K562 (cell line): ENCODE measurements around the gene ADD1. TPM values are rescaled to one million over a fixed set of nuclear protein-coding genes. Genes with fewer than 3 reads are reported as not detected.

Experiments
- BCL6 ChIP-seq: fragments of 250-450 bp; sonication (Bioruptor Pico); IDR thresholded peaks from 2 replicates; pipeline ENCODE4 v1.4.0; 2020
- CHD2 ChIP-seq: IDR thresholded peaks from 2 replicates; pipeline ENCODE4 v1.6.1; 2011; ENCODE audit warnings: low read depth, low read length
- GABPB1 ChIP-seq: sonication (generic); formaldehyde crosslinking; IDR thresholded peaks from 2 replicates; pipeline ENCODE4 v1.8.0; 2022; ENCODE audit warnings: mild to moderate bottlenecking, missing genetic modification reagents
- OTX1 ChIP-seq: fragments of 450-650 bp; formaldehyde crosslinking; IDR thresholded peaks from 2 replicates; pipeline ENCODE4 v1.4.0; 2022; ENCODE audit warnings: mild to moderate bottlenecking
- PHTF2 ChIP-seq: fragments of 250-450 bp; sonication (Bioruptor Pico); IDR thresholded peaks from 2 replicates; pipeline ENCODE4 v1.5.0; 2021; ENCODE audit warnings: mild to moderate bottlenecking
- POLR3A ChIP-seq: IDR thresholded peaks from 2 replicates; pipeline ENCODE4 v1.6.1; 2011; ENCODE audit warnings: borderline replicate concordance, mild to moderate bottlenecking, moderate library complexity; ENCODE audit not compliant: insufficient read length, insufficient read depth; ENCODE audit errors: extremely low read depth
- RBFOX2 ChIP-seq: fragments of 200-400 bp; formaldehyde crosslinking; IDR thresholded peaks from 2 replicates; pipeline ENCODE4 v1.6.1; 2017; ENCODE audit warnings: low read depth, mild to moderate bottlenecking, low read length, moderate library complexity
- SMAD4 ChIP-seq: fragments of 250-450 bp; sonication (Bioruptor Pico); conservative IDR thresholded peaks from 2 replicates; pipeline ENCODE4 v1.8.0; 2021; ENCODE audit warnings: inconsistent platforms, mild to moderate bottlenecking, moderate library complexity
- ZFP30 ChIP-seq: fragments of 250-450 bp; sonication (Bioruptor Pico); IDR thresholded peaks from 2 replicates; pipeline ENCODE4 v1.8.0; 2022; ENCODE audit warnings: moderate library complexity, mild to moderate bottlenecking, inconsistent platforms, borderline replicate concordance
- polyA plus RNA-seq, 8 experiments: library from polyadenylated mRNA; depleted of rRNA in 4 of 8; stranded (reverse) in 5 of 8; unstranded in 3 of 8; fragments of >200 nt; fragmentation: Nextera tagmentation in 2 of 8; fragmentation: Illumina TruSeq in 1 of 8; extraction: Ambion mirVana in 2 of 8; extraction: Trizol in 1 of 8; gene quantifications; 2 replicates each; pipeline versions ENCODE4 v1.2.1 to v1.2.3, GENCODE V29; 2011 to 2014; ENCODE audit warnings: inconsistent platforms in 1 of 8, missing spikeins in 1 of 8
- total RNA-seq, 7 experiments: library from RNA; depleted of rRNA in 6 of 7; stranded (reverse); fragments of >200 nt in 6 of 7; fragmentation: Illumina TruSeq in 2 of 7; extraction: Trizol in 2 of 7; gene quantifications; 2 replicates each; pipeline versions ENCODE4 v1.2.1 to v1.2.3, GENCODE V29; 2011 to 2021; ENCODE audit warnings: low replicate concordance in 1 of 7
- TF ChIP-seq, protein P1 (sequence below): fragments of 450-650 bp; formaldehyde crosslinking; IDR thresholded peaks from 2 replicates; pipeline ENCODE4 v1.4.0; 2020; ENCODE audit warnings: mild to moderate bottlenecking, moderate library complexity
- TF ChIP-seq, protein P2 (sequence below): sonication (generic); IDR thresholded peaks from 2 replicates; pipeline ENCODE4 v1.6.1; 2016
- TF ChIP-seq, protein P3 (sequence below): fragments of 450-650 bp; IDR thresholded peaks from 2 replicates; pipeline ENCODE4 v1.6.1; 2017; ENCODE audit warnings: antibody characterized with exemption, mild to moderate bottlenecking
- TF ChIP-seq, protein P4 (sequence below): fragments of 250-450 bp; sonication (Bioruptor Pico); IDR thresholded peaks from 2 replicates; pipeline ENCODE4 v1.5.0; 2021
- TF ChIP-seq, protein P5 (sequence below): fragments of 200-800 bp; sonication (Bioruptor generic); IDR thresholded peaks from 2 replicates; pipeline ENCODE4 v1.6.1; 2017; ENCODE audit warnings: missing genetic modification characterization, missing compliant biosample characterization
- TF ChIP-seq, protein P6 (sequence below): fragments of 450-650 bp; formaldehyde crosslinking; IDR thresholded peaks from 2 replicates; pipeline ENCODE4 v1.4.0; 2020; ENCODE audit warnings: mild to moderate bottlenecking, moderate library complexity

ADD1 gene
- total and polyA plus RNA-seq, 9 of the 15 experiments (the other 6 are each of a cell fraction or from before 2014, with no cell fraction given) = 17.5 to 153 (median 74.0) TPM

DNA sequence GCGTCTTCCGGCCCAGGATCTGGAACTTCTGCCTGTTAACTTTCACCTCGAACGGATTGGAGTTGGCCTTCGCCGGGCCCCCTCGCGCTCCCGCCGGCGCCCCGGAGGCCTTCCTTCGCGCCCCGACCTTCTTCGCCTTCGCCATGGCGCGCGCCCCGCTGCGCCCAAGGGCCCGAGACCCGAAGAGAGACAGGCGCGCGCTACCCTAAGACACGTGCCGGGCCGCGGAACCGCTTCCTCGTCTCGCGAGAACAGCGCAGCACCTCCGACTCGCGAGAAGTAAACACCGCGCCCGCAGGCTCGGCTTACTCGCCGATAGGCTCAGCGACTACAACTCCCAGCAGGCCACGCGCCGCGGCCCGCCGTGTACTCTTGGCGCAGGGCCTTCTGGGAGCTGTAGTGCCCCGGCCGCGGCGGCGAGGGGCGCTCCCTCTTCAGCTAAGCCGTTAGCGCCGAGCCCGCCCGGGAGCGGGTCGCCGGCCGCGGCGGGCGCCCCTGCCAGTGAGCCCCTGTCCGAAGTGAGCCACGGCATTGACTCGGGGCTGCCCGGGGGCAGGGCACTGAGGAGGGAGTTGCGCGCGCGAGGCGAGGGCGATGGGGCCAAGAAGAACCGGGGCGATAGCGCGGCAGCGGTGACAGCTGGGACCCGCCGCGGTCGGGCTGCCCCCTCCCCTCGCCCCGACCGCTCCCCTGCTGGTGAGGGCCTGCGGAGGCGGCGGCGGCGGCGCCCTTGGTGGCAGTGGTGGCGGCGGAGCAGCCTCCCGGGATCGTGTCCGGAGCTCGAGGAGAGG lies 119.7 kb downstream of the ADD1 start, which contains the start of the genes GRK4 and NOP14 (continued):
- peak; percentile 100 for TF ChIP-seq CHD2
- TF ChIP-seq, protein P1, sequence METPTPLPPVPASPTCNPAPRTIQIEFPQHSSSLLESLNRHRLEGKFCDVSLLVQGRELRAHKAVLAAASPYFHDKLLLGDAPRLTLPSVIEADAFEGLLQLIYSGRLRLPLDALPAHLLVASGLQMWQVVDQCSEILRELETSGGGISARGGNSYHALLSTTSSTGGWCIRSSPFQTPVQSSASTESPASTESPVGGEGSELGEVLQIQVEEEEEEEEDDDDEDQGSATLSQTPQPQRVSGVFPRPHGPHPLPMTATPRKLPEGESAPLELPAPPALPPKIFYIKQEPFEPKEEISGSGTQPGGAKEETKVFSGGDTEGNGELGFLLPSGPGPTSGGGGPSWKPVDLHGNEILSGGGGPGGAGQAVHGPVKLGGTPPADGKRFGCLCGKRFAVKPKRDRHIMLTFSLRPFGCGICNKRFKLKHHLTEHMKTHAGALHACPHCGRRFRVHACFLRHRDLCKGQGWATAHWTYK = peak; percentile 57; the same call in 1 of the 2 replicates
- TF ChIP-seq, protein P2, sequence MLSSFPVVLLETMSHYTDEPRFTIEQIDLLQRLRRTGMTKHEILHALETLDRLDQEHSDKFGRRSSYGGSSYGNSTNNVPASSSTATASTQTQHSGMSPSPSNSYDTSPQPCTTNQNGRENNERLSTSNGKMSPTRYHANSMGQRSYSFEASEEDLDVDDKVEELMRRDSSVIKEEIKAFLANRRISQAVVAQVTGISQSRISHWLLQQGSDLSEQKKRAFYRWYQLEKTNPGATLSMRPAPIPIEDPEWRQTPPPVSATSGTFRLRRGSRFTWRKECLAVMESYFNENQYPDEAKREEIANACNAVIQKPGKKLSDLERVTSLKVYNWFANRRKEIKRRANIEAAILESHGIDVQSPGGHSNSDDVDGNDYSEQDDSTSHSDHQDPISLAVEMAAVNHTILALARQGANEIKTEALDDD = peak; percentile 62; the same call in 1 of the 2 replicates
- peak; percentile 98 for TF ChIP-seq RBFOX2
- TF ChIP-seq PHTF2 (CRISPR knock-in tag) = no peak
- TF ChIP-seq, protein P3, sequence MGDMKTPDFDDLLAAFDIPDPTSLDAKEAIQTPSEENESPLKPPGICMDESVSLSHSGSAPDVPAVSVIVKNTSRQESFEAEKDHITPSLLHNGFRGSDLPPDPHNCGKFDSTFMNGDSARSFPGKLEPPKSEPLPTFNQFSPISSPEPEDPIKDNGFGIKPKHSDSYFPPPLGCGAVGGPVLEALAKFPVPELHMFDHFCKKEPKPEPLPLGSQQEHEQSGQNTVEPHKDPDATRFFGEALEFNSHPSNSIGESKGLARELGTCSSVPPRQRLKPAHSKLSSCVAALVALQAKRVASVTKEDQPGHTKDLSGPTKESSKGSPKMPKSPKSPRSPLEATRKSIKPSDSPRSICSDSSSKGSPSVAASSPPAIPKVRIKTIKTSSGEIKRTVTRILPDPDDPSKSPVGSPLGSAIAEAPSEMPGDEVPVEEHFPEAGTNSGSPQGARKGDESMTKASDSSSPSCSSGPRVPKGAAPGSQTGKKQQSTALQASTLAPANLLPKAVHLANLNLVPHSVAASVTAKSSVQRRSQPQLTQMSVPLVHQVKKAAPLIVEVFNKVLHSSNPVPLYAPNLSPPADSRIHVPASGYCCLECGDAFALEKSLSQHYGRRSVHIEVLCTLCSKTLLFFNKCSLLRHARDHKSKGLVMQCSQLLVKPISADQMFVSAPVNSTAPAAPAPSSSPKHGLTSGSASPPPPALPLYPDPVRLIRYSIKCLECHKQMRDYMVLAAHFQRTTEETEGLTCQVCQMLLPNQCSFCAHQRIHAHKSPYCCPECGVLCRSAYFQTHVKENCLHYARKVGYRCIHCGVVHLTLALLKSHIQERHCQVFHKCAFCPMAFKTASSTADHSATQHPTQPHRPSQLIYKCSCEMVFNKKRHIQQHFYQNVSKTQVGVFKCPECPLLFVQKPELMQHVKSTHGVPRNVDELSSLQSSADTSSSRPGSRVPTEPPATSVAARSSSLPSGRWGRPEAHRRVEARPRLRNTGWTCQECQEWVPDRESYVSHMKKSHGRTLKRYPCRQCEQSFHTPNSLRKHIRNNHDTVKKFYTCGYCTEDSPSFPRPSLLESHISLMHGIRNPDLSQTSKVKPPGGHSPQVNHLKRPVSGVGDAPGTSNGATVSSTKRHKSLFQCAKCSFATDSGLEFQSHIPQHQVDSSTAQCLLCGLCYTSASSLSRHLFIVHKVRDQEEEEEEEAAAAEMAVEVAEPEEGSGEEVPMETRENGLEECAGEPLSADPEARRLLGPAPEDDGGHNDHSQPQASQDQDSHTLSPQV = peak; percentile 77
- TF ChIP-seq, protein P4, sequence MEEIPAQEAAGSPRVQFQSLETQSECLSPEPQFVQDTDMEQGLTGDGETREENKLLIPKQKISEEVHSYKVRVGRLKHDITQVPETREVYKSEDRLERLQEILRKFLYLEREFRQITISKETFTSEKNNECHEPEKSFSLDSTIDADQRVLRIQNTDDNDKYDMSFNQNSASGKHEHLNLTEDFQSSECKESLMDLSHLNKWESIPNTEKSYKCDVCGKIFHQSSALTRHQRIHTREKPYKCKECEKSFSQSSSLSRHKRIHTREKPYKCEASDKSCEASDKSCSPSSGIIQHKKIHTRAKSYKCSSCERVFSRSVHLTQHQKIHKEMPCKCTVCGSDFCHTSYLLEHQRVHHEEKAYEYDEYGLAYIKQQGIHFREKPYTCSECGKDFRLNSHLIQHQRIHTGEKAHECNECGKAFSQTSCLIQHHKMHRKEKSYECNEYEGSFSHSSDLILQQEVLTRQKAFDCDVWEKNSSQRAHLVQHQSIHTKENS (CRISPR knock-in tag) = no peak
- 0 out of 2 replicates have a peak, but pooled peaks have one; percentile 27 for TF ChIP-seq SMAD4 (CRISPR knock-in tag)
- TF ChIP-seq OTX1 (CRISPR knock-in tag) = no peak
- no peak for TF ChIP-seq ZFP30 (CRISPR knock-in tag)
- no peak for TF ChIP-seq BCL6 (CRISPR knock-in tag)
- TF ChIP-seq, protein P5, sequence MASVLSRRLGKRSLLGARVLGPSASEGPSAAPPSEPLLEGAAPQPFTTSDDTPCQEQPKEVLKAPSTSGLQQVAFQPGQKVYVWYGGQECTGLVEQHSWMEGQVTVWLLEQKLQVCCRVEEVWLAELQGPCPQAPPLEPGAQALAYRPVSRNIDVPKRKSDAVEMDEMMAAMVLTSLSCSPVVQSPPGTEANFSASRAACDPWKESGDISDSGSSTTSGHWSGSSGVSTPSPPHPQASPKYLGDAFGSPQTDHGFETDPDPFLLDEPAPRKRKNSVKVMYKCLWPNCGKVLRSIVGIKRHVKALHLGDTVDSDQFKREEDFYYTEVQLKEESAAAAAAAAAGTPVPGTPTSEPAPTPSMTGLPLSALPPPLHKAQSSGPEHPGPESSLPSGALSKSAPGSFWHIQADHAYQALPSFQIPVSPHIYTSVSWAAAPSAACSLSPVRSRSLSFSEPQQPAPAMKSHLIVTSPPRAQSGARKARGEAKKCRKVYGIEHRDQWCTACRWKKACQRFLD (CRISPR knock-in tag) = peak; percentile 88
- no peak for TF ChIP-seq POLR3A
- TF ChIP-seq GABPB1 (CRISPR knock-in tag) = peak; percentile 82
- TF ChIP-seq, protein P6, sequence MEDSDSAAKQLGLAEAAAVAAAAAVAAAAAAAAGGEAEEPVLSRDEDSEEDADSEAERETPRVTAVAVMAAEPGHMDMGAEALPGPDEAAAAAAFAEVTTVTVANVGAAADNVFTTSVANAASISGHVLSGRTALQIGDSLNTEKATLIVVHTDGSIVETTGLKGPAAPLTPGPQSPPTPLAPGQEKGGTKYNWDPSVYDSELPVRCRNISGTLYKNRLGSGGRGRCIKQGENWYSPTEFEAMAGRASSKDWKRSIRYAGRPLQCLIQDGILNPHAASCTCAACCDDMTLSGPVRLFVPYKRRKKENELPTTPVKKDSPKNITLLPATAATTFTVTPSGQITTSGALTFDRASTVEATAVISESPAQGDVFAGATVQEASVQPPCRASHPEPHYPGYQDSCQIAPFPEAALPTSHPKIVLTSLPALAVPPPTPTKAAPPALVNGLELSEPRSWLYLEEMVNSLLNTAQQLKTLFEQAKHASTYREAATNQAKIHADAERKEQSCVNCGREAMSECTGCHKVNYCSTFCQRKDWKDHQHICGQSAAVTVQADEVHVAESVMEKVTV = no peak
